ENCODE results near the gene NHLH1. TPM values are rescaled to one million over a fixed set of nuclear protein-coding genes. Genes with fewer than 3 reads are reported as not detected.

Gene NHLH1
- total RNA-seq, 1 experiment from 2014 or later: 0.43 TPM

DNA sequence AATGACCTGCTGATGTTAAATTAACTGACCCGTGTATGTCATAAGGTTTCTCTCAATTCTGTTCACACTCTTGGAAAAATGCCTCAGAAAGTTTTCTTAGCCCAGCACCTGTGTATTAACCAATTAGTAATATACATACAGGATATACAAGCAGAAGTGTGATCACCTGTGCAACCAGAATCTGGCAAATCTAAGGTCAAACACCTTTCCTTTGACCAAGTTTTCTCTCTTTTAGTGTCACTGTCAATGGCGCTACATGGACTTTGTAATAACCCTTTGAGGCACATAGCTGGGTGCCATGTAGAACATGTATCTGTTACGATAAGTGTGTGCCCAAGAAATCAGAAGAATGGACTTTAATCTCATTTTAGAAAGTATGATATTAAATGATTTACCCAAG lies 22.6 kb upstream of the NHLH1 start:
- Histone ChIP-seq H3K4me1 (ENCODE audit: insufficient read depth, low read length, poor library complexity, severe bottlenecking) (peaks cover 7% of the 10 kb centered on the region), H3K4me3 (ENCODE audit: low read depth, low read length, poor library complexity, severe bottlenecking) (peak overlapping the region; percentile 80), H3K27me3 (replicated peaks; ENCODE audit: insufficient read depth, low read depth, low read length, poor library complexity) (no peaks in the 10 kb centered on the region), H3K36me3 (ENCODE audit: insufficient read depth, low read length, poor library complexity, severe bottlenecking) (peaks cover 30% of the 10 kb centered on the region), H3K9me3 (ENCODE audit: low read depth, low read length, poor library complexity, severe bottlenecking) (no peaks in the 10 kb centered on the region), H3K27ac (ENCODE audit: low read depth, low read length, poor library complexity, severe bottlenecking) (peak overlapping the region; percentile 92)
- no peak for TF ChIP-seq EZH2 (IDR thresholded peaks at IDR 0.05; ENCODE audit: borderline replicate concordance, low read depth, low read length, poor library complexity, severe bottlenecking)
- TF ChIP-seq, protein P1, sequence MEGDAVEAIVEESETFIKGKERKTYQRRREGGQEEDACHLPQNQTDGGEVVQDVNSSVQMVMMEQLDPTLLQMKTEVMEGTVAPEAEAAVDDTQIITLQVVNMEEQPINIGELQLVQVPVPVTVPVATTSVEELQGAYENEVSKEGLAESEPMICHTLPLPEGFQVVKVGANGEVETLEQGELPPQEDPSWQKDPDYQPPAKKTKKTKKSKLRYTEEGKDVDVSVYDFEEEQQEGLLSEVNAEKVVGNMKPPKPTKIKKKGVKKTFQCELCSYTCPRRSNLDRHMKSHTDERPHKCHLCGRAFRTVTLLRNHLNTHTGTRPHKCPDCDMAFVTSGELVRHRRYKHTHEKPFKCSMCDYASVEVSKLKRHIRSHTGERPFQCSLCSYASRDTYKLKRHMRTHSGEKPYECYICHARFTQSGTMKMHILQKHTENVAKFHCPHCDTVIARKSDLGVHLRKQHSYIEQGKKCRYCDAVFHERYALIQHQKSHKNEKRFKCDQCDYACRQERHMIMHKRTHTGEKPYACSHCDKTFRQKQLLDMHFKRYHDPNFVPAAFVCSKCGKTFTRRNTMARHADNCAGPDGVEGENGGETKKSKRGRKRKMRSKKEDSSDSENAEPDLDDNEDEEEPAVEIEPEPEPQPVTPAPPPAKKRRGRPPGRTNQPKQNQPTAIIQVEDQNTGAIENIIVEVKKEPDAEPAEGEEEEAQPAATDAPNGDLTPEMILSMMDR (conservative IDR thresholded peaks at IDR 0.05; ENCODE audit: low read depth, low read length): no peak
- DNase-seq (ENCODE audit: low spot score): no peak
- POLR2A ChIA-PET (ENCODE audit: low non-redundant PET): no interaction called here
- CTCF ChIA-PET: no interaction called here
- BruUV-seq (replicated peaks): no TSS peak
- intact Hi-C loops (cut with micrococcal nuclease; ENCODE audit: unreplicated experiment): no loop called here

GRCh38 chr1:160344936-160345335 lies 21.9 kb upstream of the NHLH1 start:
- Histone ChIP-seq H3K4me3 (ENCODE audit: low read depth, low read length, poor library complexity, severe bottlenecking) (no peak overlapping the region), H3K36me3 (ENCODE audit: insufficient read depth, low read length, poor library complexity, severe bottlenecking) (peaks cover 30% of the 10 kb centered on the region), H3K27me3 (replicated peaks; ENCODE audit: insufficient read depth, low read depth, low read length, poor library complexity) (no peaks in the 10 kb centered on the region), H3K27ac (ENCODE audit: low read depth, low read length, poor library complexity, severe bottlenecking) (no peak overlapping the region), H3K9me3 (ENCODE audit: low read depth, low read length, poor library complexity, severe bottlenecking) (no peaks in the 10 kb centered on the region), H3K4me1 (ENCODE audit: insufficient read depth, low read length, poor library complexity, severe bottlenecking) (peaks cover 7% of the 10 kb centered on the region)
- TF ChIP-seq, protein P1 (conservative IDR thresholded peaks at IDR 0.05; ENCODE audit: low read depth, low read length): no peak
- no peak for TF ChIP-seq EZH2 (IDR thresholded peaks at IDR 0.05; ENCODE audit: borderline replicate concordance, low read depth, low read length, poor library complexity, severe bottlenecking)
- ChIA-PET POLR2A (ENCODE audit: low non-redundant PET) (no interaction called here), CTCF (no interaction called here)
- no TSS peak for BruUV-seq (replicated peaks)
- intact Hi-C loops (cut with micrococcal nuclease; ENCODE audit: unreplicated experiment): no loop called here
- DNase-seq (ENCODE audit: low spot score): no peak

DNA sequence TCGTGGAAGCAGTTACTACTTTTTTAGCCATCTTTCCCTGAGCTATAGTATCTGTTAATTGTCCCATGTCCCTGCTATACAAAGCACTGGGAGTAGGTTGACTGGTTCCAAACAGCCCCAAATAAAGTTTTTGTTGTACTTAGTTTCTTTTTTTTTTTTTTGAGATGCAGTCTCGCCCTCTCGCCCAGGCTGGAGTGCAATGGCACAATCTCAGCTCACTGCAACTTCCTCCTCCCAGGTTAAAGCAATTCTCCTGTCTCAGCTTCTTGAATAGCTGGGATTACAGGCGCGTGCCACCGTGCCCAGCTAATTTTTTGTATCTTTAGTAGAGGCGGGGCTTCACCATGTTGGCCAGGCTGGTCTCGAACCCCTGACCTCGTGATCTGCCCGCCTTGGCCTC lies 20.4 kb upstream of the NHLH1 start:
- H3K27me3 ChIP-seq (replicated peaks; ENCODE audit: insufficient read depth, low read depth, low read length, poor library complexity): no peaks in the 10 kb centered on the region
- H3K4me1 ChIP-seq (ENCODE audit: insufficient read depth, low read length, poor library complexity, severe bottlenecking): peaks cover 7% of the 10 kb centered on the region
- no TSS peak for BruUV-seq (replicated peaks)
- no peak for DNase-seq (ENCODE audit: low spot score)
- POLR2A ChIA-PET (ENCODE audit: low non-redundant PET): no interaction called here
- H3K9me3 ChIP-seq (ENCODE audit: low read depth, low read length, poor library complexity, severe bottlenecking): no peaks in the 10 kb centered on the region
- CTCF ChIA-PET: no interaction called here
- no peak overlapping the region for H3K4me3 ChIP-seq (ENCODE audit: low read depth, low read length, poor library complexity, severe bottlenecking)
- H3K36me3 ChIP-seq (ENCODE audit: insufficient read depth, low read length, poor library complexity, severe bottlenecking): peaks cover 36% of the 10 kb centered on the region
- TF ChIP-seq, protein P1 (conservative IDR thresholded peaks at IDR 0.05; ENCODE audit: low read depth, low read length): no peak
- no peak for TF ChIP-seq EZH2 (IDR thresholded peaks at IDR 0.05; ENCODE audit: borderline replicate concordance, low read depth, low read length, poor library complexity, severe bottlenecking)
- intact Hi-C loops (cut with micrococcal nuclease; ENCODE audit: unreplicated experiment): no loop called here
- H3K27ac ChIP-seq (ENCODE audit: low read depth, low read length, poor library complexity, severe bottlenecking): no peak overlapping the region
